Muscle layer of colon (tissue), 2 donors: ENCODE data around the gene TBC1D16.

ENCODE experiments used
- H3K27ac ChIP-seq: one replicate; pipeline ENCODE4 v1.7.0; 2013; ENCODE audit warnings: low read depth, mild to moderate bottlenecking, low read length, moderate library complexity
- H3K27me3 ChIP-seq, 2 donors: one replicate each; pipeline ENCODE4 v1.7.0; 2013; ENCODE audit warnings: low read length in 2 of 2, mild to moderate bottlenecking in 2 of 2; ENCODE audit not compliant: insufficient read depth in 2 of 2, control insufficient read depth in 1 of 2
- H3K36me3 ChIP-seq: one replicate; pipeline ENCODE4 v1.7.0; 2013; ENCODE audit warnings: mild to moderate bottlenecking, low read length; ENCODE audit not compliant: insufficient read depth
- H3K4me1 ChIP-seq: one replicate; pipeline ENCODE4 v1.7.0; 2013; ENCODE audit warnings: mild to moderate bottlenecking, low read length; ENCODE audit not compliant: insufficient read depth
- H3K4me3 ChIP-seq, 2 donors: one replicate each; pipeline ENCODE4 v1.7.0; 2013; ENCODE audit warnings: low read length in 2 of 2, low read depth in 1 of 2, mild to moderate bottlenecking in 1 of 2, moderate library complexity in 1 of 2
- H3K9ac ChIP-seq: one replicate; pipeline ENCODE4 v1.7.0; 2013; ENCODE audit warnings: low read length
- H3K9me3 ChIP-seq: one replicate; pipeline ENCODE4 v1.7.0; 2013; ENCODE audit warnings: mild to moderate bottlenecking, low read length
- donor health status: abdominal sarcoma.
- donor health status: Adenocarcinoma of cecum.

Gene TBC1D16

GRCh38 chr17:80031691-80032430, 3.8 kb downstream of the TBC1D16 start:
- H3K36me3 ChIP-seq, result no peaks in the 10 kb centered on the region
- no peak overlapping the region for H3K9ac ChIP-seq
- H3K9me3 ChIP-seq, result no peaks in the 10 kb centered on the region
- H3K27me3 ChIP-seq, result no peaks in the 10 kb centered on the region
- no peak overlapping the region for H3K27ac ChIP-seq
- no peak overlapping the region for H3K4me3 ChIP-seq
- H3K4me1 ChIP-seq, result peaks cover 21% of the 10 kb centered on the region

GRCh38 chr17:80030730-80031410, 4.8 kb downstream of the TBC1D16 start:
- Histone ChIP-seq H3K4me3 (no peak overlapping the region), H3K27ac (no peak overlapping the region), H3K9me3 (no peaks in the 10 kb centered on the region), H3K27me3 (no peaks in the 10 kb centered on the region), H3K4me1 (peaks cover 21% of the 10 kb centered on the region), H3K9ac (no peak overlapping the region), H3K36me3 (no peaks in the 10 kb centered on the region)

GRCh38 chr17:80029258-80029974, 6.3 kb downstream of the TBC1D16 start:
- peak overlapping the region in 1 of 2 donors; percentile 10 for H3K4me3 ChIP-seq
- H3K27me3 ChIP-seq, result no peaks in the 10 kb centered on the region
- no peak overlapping the region for H3K27ac ChIP-seq
- H3K9ac ChIP-seq, result no peak overlapping the region
- no peaks in the 10 kb centered on the region for H3K36me3 ChIP-seq
- peaks cover 25% of the 10 kb centered on the region for H3K4me1 ChIP-seq
- no peaks in the 10 kb centered on the region for H3K9me3 ChIP-seq

GRCh38 chr17:80028030-80028429, 7.6 kb downstream of the TBC1D16 start:
- Histone ChIP-seq H3K4me1 (peaks cover 25% of the 10 kb centered on the region), H3K9ac (no peak overlapping the region), H3K36me3 (no peaks in the 10 kb centered on the region), H3K9me3 (no peaks in the 10 kb centered on the region), H3K4me3 (no peak overlapping the region), H3K27ac (no peak overlapping the region), H3K27me3 (no peaks in the 10 kb centered on the region)

- H3K9ac ChIP-seq, result no peak overlapping the region
- H3K27ac ChIP-seq, result no peak overlapping the region
- H3K27me3 ChIP-seq, result no peaks in the 10 kb centered on the region
- no peaks in the 10 kb centered on the region for H3K9me3 ChIP-seq
- H3K4me1 ChIP-seq, result peaks cover 25% of the 10 kb centered on the region
- no peaks in the 10 kb centered on the region for H3K36me3 ChIP-seq
- H3K4me3 ChIP-seq, result no peak overlapping the region
Measured at GRCh38 chr17:80027043-80027435, 8.6 kb downstream of the TBC1D16 start.

GRCh38 chr17:80026359-80027042, 9.2 kb downstream of the TBC1D16 start:
- peaks cover 25% of the 10 kb centered on the region for H3K4me1 ChIP-seq
- H3K9ac ChIP-seq, result no peak overlapping the region
- H3K9me3 ChIP-seq, result no peaks in the 10 kb centered on the region
- no peak overlapping the region for H3K27ac ChIP-seq
- H3K4me3 ChIP-seq, result no peak overlapping the region
- H3K27me3 ChIP-seq, result no peaks in the 10 kb centered on the region
- H3K36me3 ChIP-seq, result no peaks in the 10 kb centered on the region

GRCh38 chr17:80025796-80026195, 9.9 kb downstream of the TBC1D16 start:
- no peak overlapping the region for H3K9ac ChIP-seq
- no peaks in the 10 kb centered on the region for H3K36me3 ChIP-seq
- no peak overlapping the region for H3K4me3 ChIP-seq
- H3K9me3 ChIP-seq, result no peaks in the 10 kb centered on the region
- H3K27ac ChIP-seq, result no peak overlapping the region
- no peaks in the 10 kb centered on the region for H3K27me3 ChIP-seq
- peaks cover 25% of the 10 kb centered on the region for H3K4me1 ChIP-seq

GRCh38 chr17:80025140-80025539, 10.5 kb downstream of the TBC1D16 start:
- Histone ChIP-seq H3K27me3 (no peaks in the 10 kb centered on the region), H3K4me3 (no peak overlapping the region), H3K36me3 (no peaks in the 10 kb centered on the region), H3K9me3 (no peaks in the 10 kb centered on the region), H3K9ac (no peak overlapping the region), H3K4me1 (peaks cover 25% of the 10 kb centered on the region), H3K27ac (no peak overlapping the region)

- H3K4me1 ChIP-seq, result peaks cover 18% of the 10 kb centered on the region
- H3K9ac ChIP-seq, result no peak overlapping the region
- no peaks in the 10 kb centered on the region for H3K9me3 ChIP-seq
- no peaks in the 10 kb centered on the region for H3K36me3 ChIP-seq
- H3K27me3 ChIP-seq, result no peaks in the 10 kb centered on the region
- H3K4me3 ChIP-seq, result no peak overlapping the region
- no peak overlapping the region for H3K27ac ChIP-seq
Measured at GRCh38 chr17:80024206-80024972, 11.3 kb downstream of the TBC1D16 start.

GRCh38 chr17:80023481-80024205, 12.0 kb downstream of the TBC1D16 start:
- no peaks in the 10 kb centered on the region for H3K9me3 ChIP-seq
- H3K27me3 ChIP-seq, result no peaks in the 10 kb centered on the region
- no peaks in the 10 kb centered on the region for H3K36me3 ChIP-seq
- H3K4me3 ChIP-seq, result no peak overlapping the region
- H3K9ac ChIP-seq, result no peak overlapping the region
- H3K4me1 ChIP-seq, result peaks cover 11% of the 10 kb centered on the region
- no peak overlapping the region for H3K27ac ChIP-seq
